HG03575 (cell line): ENCODE results near the gene RFK.

Experiments
- ATAC-seq: cut with Tn5 transposase; IDR thresholded peaks from one replicate; pipeline ENCODE4 v1.9.1; 2021; ENCODE audit not compliant: unreplicated experiment, insufficient number of reproducible peaks, low FRiP score; ENCODE audit errors: extremely low read depth

The RFK gene

GRCh38 chr9:76349865-76350264, 44.4 kb downstream of the RFK start:
- ATAC-seq = no peak

- ATAC-seq = no peak
These were observed 51.4 kb downstream of the RFK start for GRCh38 chr9:76342858-76343257.

GRCh38 chr9:76342201-76342600, 52.0 kb downstream of the RFK start:
- ATAC-seq = no peak

- ATAC-seq = no peak
These were observed 52.6 kb downstream of the RFK start for GRCh38 chr9:76341616-76342015.

GRCh38 chr9:76338418-76338817, 55.8 kb downstream of the RFK start:
- no peak for ATAC-seq

- ATAC-seq = no peak
These were observed 58.2 kb downstream of the RFK start for GRCh38 chr9:76336027-76336426.
